Rectal smooth muscle tissue (tissue), 1 donor: ENCODE measurements around the gene PRR11.
A peak's percentile ranks its signal among the peaks of the same experiment; 100 is the strongest.
"Not testable (repeated sequence)": the region's sequence is repeated elsewhere in the genome, so short reads cannot be mapped to it uniquely, and the experiment has no call there.

ENCODE experiments used
- H3K27ac ChIP-seq: one replicate; pipeline ENCODE4 v1.7.0; 2013; ENCODE audit warnings: low read depth, low read length, inconsistent platforms
- H3K27me3 ChIP-seq: one replicate; pipeline ENCODE4 v1.7.0; 2013; ENCODE audit warnings: low read length; ENCODE audit not compliant: control insufficient read depth, insufficient read depth
- H3K36me3 ChIP-seq: one replicate; pipeline ENCODE4 v1.7.0; 2013; ENCODE audit warnings: low read length; ENCODE audit not compliant: control insufficient read depth, insufficient read depth
- H3K4me1 ChIP-seq: one replicate; pipeline ENCODE4 v1.7.0; 2013; ENCODE audit warnings: low read length; ENCODE audit not compliant: control insufficient read depth, insufficient read depth
- H3K4me3 ChIP-seq: one replicate; pipeline ENCODE4 v1.7.0; 2013; ENCODE audit warnings: low read length
- H3K9ac ChIP-seq: one replicate; pipeline ENCODE4 v1.7.0; 2013; ENCODE audit warnings: low read length

The PRR11 gene

GRCh38 chr17:59129814-59130213 is 25.7 kb upstream of the PRR11 start:
- H3K4me3 ChIP-seq = no peak overlapping the region
- H3K36me3 ChIP-seq = peaks cover 2% of the 10 kb centered on the region
- H3K9ac ChIP-seq = no peak overlapping the region
- H3K4me1 ChIP-seq = no peaks in the 10 kb centered on the region
- H3K27me3 ChIP-seq = no peaks in the 10 kb centered on the region
- H3K27ac ChIP-seq = no peak overlapping the region

- H3K4me1 ChIP-seq = no peaks in the 10 kb centered on the region
- no peaks in the 10 kb centered on the region for H3K27me3 ChIP-seq
- no peak overlapping the region for H3K9ac ChIP-seq
- H3K4me3 ChIP-seq = no peak overlapping the region
- H3K36me3 ChIP-seq = peaks cover 2% of the 10 kb centered on the region
- H3K27ac ChIP-seq = no peak overlapping the region
Observed at GRCh38 chr17:59131131-59131530, 24.4 kb upstream of the PRR11 start.

- not testable (repeated sequence) for H3K9ac ChIP-seq, H3K4me1 ChIP-seq, H3K36me3 ChIP-seq, H3K4me3 ChIP-seq, H3K27me3 ChIP-seq, H3K27ac ChIP-seq
Observed at GRCh38 chr17:59138339-59138738, 17.2 kb upstream of the PRR11 start.

GRCh38 chr17:59139939-59140338 is 15.6 kb upstream of the PRR11 start:
- no peaks in the 10 kb centered on the region for H3K27me3 ChIP-seq
- no peak overlapping the region for H3K4me3 ChIP-seq
- no peaks in the 10 kb centered on the region for H3K36me3 ChIP-seq
- no peaks in the 10 kb centered on the region for H3K4me1 ChIP-seq
- no peak overlapping the region for H3K27ac ChIP-seq
- H3K9ac ChIP-seq = no peak overlapping the region

GRCh38 chr17:59141860-59142259 is 13.7 kb upstream of the PRR11 start:
- H3K27me3 ChIP-seq = no peaks in the 10 kb centered on the region
- no peaks in the 10 kb centered on the region for H3K36me3 ChIP-seq
- H3K9ac ChIP-seq = no peak overlapping the region
- H3K27ac ChIP-seq = no peak overlapping the region
- no peaks in the 10 kb centered on the region for H3K4me1 ChIP-seq
- no peak overlapping the region for H3K4me3 ChIP-seq

- no peaks in the 10 kb centered on the region for H3K27me3 ChIP-seq
- no peak overlapping the region for H3K27ac ChIP-seq
- H3K4me1 ChIP-seq = no peaks in the 10 kb centered on the region
- no peak overlapping the region for H3K4me3 ChIP-seq
- no peaks in the 10 kb centered on the region for H3K36me3 ChIP-seq
- no peak overlapping the region for H3K9ac ChIP-seq
Observed at GRCh38 chr17:59145571-59146096, 9.9 kb upstream of the PRR11 start.

GRCh38 chr17:59149051-59149450 is 6.5 kb upstream of the PRR11 start:
- Histone ChIP-seq H3K4me1 (peaks cover 2% of the 10 kb centered on the region), H3K27ac (no peak overlapping the region), H3K9ac (no peak overlapping the region), H3K36me3 (no peaks in the 10 kb centered on the region), H3K27me3 (no peaks in the 10 kb centered on the region), H3K4me3 (no peak overlapping the region)

- Histone ChIP-seq H3K4me3 (no peak overlapping the region), H3K9ac (no peak overlapping the region), H3K36me3 (no peaks in the 10 kb centered on the region), H3K27ac (no peak overlapping the region), H3K27me3 (no peaks in the 10 kb centered on the region), H3K4me1 (peaks cover 2% of the 10 kb centered on the region)
Observed at GRCh38 chr17:59149841-59150511, 5.6 kb upstream of the PRR11 start.

- Histone ChIP-seq H3K4me1 (peaks cover 5% of the 10 kb centered on the region), H3K27ac (no peak overlapping the region), H3K27me3 (no peaks in the 10 kb centered on the region), H3K9ac (no peak overlapping the region), H3K36me3 (no peaks in the 10 kb centered on the region), H3K4me3 (no peak overlapping the region)
Observed at GRCh38 chr17:59151006-59151405, 4.5 kb upstream of the PRR11 start.

GRCh38 chr17:59151591-59151990 is 4.0 kb upstream of the PRR11 start:
- Histone ChIP-seq H3K27ac (no peak overlapping the region), H3K27me3 (no peaks in the 10 kb centered on the region), H3K9ac (no peak overlapping the region), H3K4me1 (peaks cover 6% of the 10 kb centered on the region), H3K36me3 (no peaks in the 10 kb centered on the region), H3K4me3 (no peak overlapping the region)

- no peaks in the 10 kb centered on the region for H3K36me3 ChIP-seq
- H3K27me3 ChIP-seq = no peaks in the 10 kb centered on the region
- no peak overlapping the region for H3K4me3 ChIP-seq
- no peak overlapping the region for H3K27ac ChIP-seq
- H3K4me1 ChIP-seq = peaks cover 6% of the 10 kb centered on the region
- no peak overlapping the region for H3K9ac ChIP-seq
Observed at GRCh38 chr17:59152925-59153324, 2.6 kb upstream of the PRR11 start.

- Histone ChIP-seq H3K27me3 (no peaks in the 10 kb centered on the region), H3K9ac (peak overlapping the region; percentile 29), H3K4me3 (peak overlapping the region; percentile 92), H3K4me1 (peaks cover 6% of the 10 kb centered on the region), H3K36me3 (no peaks in the 10 kb centered on the region), H3K27ac (peak overlapping the region; percentile 86)
Observed at GRCh38 chr17:59154292-59154720, 1.2 kb upstream of the PRR11 start.

GRCh38 chr17:59154721-59155438 is 666 bp upstream of the PRR11 start, which contains the start of gene SKA2:
Gene SKA2, minus strand, starts transcription at chr17:59155186. Its CDS starts 23 bp downstream, at chr17:59155163.
- Histone ChIP-seq H3K36me3 (no peaks in the 10 kb centered on the region), H3K27ac (peak within 1 kb of the TSS; percentile 86), H3K9ac (peak within 1 kb of the TSS; percentile 29), H3K4me1 (peaks cover 6% of the 10 kb centered on the region), H3K27me3 (no peaks in the 10 kb centered on the region), H3K4me3 (peak within 1 kb of the TSS; percentile 92)
